ENCODE data around the gene PAK1.
"Not testable (repeated sequence)": the region's sequence is repeated elsewhere in the genome, so short reads cannot be mapped to it uniquely, and the experiment has no call there.

PAK1 gene

DNA sequence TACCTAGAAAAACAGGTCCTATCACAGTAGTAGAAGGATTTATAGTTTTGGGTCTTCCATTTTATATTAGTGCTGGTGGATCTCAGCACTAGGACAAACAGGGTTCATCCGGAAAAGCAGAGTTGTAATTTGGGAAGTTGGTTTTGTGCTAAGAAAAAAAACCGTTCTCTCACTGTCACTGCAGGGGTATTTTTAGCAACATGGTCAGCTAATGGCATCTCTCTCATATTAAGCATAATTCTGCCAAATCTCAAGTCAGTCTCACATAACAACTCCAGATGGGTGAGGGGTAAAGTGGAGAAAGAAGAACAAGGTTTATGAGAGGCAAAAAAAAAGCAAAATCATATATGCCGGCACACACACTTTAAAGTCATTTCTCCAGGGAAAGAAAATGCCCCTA, 120.8 kb downstream of the PAK1 start:
- DNase-seq, result no peak

DNA sequence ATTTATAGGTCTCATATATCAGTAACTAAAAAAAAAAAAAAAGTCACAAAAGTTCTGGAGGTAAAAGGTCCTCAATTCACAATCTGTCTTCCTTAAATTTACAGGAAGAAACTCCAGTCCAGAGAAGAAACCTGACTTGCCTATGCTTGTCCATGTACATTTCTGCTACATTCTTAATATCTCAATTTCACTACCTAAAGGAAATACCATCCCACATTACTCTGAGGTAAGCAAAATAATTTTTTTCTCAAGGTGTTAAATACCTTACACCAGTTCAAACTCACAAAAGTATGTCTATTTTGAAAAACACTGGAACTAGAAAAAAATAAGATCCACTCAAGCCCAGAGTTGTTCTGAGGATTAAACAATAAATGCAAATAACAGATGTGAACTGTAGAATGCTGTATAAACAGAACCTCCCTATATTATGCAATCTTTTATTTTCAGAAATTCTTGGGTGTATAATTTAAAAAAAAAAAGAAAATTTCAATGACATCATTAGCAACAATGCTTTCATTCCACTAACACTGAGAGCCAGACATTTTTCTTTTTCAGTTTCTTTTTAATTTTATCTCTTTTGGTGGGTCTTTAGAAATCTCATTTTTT, 122.5 kb downstream of the PAK1 start:
- no peak for DNase-seq

DNA sequence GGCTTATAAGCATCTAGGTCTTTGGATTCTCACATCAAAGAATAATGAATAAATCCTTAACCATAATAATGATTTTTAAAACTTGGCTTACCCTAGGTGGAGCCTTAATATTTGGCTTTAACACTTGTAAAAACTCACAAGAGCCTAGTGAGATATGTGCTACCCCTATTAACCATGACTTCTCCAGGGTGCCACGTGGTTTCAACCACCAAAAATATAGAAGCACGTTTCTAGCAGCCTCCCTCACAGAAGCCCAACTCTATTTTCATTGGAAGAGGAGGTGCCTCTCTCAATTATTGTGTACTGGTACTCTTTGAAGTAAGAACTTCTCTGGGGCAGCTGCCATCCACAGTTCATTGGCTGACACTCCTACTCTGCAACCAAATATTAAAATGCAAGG, 125.9 kb downstream of the PAK1 start:
- no peak for DNase-seq

DNA sequence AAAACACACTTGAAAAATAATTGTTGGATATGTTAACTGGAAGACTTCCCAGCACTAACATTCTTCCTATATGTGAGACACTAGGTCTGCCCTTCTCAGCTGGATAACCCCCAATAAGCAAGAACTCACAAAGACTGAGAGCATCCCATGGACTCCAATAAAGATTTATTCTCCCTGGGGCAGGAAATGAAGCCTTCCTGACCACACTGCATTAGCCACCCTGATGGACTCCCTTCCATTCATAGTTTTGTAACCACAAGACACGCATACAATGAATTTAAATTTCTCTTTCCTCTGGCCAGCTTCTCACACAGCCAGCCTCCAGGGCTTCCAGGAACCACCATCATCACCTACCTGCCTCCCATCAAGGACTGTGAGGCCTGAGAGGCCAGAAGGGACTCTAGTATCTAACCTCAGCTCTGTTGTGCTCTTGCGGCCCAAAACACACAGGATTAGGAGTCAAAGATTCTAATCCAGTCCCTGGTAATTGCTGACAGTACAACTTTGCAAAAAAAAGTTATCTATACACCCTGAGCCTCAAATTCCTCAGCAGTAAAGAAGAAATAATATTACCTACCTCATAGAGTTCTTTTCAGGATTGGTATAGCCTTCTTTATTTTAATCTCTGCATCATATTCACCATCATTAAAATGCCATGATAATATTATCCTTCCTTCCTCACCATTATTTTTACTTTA, 126.8 kb downstream of the PAK1 start:
- no peak for DNase-seq

DNA sequence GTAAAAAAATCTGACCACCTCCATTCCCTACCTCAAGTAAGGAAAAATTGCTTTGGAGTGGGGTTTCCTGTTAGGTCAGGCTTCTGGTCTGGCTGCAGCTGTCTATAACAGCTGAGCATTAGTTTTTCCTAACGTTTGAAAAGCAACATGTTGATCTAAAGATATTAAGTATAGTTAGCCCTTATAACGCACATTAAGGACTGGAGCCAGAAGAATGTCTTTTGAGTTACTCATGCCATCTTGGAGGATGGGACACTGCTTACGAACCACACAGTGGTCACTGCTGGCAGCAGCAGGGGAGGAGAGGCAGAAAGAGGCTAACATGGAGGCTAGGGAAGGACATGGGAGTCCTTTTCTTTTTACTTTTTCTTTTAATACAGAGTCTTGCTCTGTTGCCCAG, 128.3 kb downstream of the PAK1 start:
- DNase-seq, result no peak

DNA sequence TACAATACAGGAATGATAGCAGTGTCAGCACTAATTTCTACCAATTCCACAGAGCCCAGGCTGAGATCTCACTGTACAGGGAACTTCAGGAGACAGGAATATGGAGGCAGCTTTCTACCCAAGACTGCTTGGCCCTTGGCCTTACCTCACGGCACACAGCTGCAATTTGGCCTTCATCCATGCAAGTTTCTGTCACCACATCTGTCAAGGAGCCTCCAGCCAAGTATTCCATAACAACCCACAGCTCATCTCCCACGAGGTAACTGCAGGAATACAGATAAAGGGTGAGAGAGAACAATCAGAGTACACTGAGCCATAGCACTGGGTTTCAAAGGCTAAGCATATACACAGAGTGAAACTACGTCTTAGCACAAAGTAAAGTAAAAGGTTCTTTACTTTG, 133.4 kb downstream of the PAK1 start:
- DNase-seq, result no peak

DNA sequence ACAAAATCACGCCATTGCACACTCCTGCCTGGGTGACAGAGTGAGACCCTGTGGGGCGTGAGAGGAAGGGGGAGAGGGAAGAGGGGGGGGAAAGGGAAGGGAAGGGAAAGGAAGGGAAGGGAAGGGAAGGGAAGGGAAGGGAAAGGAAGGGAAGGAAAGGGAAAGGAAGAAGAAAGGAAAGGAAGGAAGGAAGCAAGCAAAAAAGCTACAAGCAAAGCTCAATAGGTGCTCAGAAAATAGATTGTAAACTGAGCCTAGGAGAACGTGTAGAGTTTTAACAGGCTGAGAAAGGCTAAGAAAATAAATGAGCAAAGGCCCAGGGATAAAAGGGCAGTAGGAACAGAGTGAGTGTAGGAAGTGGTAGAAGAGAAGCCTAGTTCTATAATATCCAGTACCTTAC, 141.6 kb downstream of the PAK1 start:
- no peak for DNase-seq

DNA sequence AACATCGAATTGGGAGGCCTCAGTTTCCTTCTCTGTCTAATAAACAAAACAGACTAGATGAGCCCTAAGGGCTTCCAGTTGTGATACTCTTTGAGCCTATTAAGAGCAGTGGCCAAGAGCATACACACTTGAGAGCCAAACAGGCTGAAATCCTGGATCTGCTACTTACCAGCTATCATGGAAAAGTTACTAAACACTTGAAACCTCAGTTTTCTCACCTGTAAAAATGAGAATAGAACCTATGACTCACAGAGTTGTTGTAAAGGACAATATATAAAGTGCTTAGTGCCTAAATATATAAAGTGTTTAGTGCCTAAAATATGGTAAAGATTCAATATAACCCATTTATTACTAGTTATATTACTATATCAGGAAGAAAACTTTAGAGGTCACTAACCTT, 148.7 kb downstream of the PAK1 start:
- DNase-seq, result no peak

DNA sequence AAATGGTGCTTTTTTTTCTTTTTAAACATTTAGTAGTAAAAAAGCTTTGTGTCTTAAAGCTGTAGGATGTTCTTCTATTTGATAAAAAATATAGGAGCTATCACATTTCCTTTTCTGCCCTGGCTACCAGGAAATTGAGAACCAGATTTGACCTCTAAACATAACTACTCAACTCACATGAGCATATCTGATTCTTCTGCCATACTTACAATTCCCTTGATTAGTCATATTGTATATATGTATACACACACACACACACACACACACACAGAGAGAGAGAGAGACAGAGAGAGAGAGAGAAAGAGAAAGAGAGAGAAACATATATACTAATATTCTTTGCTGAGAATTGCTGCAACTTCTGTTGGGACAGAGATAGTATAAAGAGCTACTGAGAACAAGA, 149.4 kb downstream of the PAK1 start:
- DNase-seq, result no peak

DNA sequence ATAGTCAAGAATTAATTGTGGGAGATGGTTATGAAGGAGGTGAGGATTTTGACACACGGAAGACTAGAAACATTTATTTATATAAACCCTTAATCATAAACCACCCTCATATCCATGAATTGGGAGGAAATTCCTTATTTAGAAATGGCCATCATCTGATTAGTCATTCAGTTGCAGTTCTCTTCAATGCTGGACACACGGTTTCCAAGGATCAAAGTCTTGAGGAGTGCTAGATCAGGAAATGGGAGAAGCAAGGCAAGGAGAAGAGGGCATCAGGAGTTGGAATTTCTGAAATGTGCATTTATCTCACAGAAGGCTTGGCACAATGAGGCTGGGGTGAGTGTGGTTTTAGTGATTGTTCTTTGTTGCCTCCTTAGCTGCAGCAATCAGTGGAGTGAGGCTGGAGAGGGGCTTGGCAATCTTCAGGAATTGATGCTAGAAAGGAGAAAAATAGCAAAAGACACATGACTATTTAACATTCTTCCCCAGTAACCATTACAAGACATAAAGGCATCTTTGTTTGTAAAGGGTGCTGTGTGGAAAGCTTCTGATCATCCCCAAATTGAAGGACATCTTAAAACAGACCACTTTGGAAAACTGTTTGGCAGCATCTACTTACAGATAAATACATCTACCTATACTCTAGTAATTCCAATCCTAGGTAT, 150.8 kb downstream of the PAK1 start:
- no peak for DNase-seq

DNA sequence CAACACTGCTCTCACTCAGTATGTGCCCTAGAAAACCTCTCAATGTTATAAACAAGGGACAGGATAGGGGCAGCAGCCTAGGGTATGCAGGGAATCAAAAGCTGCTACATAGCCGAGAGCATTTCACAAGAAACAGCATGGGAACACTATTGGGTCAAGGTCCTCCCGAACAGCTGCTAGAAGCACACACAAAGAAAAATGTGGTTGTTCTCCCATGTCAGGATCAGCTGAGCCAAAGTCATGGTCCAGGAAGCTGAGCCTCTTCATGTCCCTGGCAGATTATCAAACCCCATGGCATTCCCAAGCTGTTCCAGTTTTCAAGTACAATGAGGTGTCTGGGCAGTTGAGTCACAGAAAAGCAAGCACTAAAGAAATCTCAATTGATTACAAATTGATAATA, 151.4 kb downstream of the PAK1 start:
- peak; percentile 69 for DNase-seq

DNA sequence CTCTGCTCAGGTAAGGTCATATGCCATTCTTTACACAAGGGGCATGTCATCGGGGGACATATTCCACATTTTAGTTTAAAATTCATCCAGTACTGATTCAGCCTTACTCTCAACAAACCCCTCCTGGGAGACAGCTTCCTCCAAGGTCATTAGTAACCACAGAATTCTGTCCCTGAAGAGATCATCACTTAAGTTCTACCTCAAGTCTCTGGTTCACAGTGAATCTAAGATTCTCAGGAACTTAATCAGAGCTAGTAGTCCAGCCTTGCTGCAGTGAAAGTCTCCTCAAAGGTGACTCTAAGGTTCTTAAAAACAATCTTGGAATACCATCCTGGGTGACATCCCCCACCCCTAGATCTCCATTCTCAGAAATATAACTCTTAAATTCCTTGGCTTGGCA, 153.5 kb downstream of the PAK1 start:
- no peak for DNase-seq

DNA sequence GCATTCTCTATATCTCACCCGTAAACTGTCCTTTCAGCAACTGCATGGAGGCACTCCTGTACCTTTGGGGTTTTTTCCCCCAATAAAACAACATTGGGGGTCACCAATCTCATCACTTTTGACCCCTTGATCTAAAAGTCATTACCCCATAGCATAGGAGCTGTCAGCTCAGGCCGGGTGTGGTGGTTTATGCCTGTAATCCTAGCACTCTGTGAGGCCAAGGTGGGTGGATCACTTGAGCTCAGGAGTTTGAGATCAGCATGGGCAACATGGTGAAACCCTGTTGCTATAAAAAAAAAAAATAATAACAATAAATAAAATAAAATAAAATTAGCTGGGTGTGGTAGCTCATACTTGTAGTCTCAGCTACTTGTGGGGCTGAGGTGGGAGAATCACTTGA, 155.3 kb downstream of the PAK1 start:
- DNase-seq, result no peak

DNA sequence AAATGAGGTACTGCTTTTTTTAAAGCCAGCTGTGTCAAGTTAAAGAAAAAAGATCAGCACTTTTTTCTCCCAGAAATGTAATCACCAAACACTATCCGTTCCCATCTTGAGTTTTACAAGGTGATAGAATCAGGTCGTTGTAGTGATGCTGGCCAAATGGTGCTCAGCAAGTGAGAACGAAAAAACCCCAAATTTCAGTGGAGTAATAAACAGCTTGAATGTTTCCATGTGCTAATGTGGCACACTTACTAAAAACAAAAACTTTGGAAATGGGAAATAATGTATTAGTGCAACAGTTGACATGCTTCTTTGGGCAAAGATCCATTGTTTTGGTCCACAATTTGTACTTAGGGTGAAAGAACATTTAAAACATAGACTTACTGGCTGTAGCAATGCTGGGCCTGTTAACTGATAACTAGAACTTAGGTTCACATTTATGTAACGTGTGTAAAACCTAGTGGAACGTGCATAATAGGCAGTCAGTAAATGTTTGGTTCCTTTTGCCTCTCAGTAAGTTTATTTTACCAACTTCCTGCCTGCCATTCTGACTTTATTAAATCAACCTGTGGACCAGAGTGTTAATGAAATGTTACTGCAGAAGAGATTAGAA, 157.1 kb downstream of the PAK1 start:
- DNase-seq, result no peak

DNA sequence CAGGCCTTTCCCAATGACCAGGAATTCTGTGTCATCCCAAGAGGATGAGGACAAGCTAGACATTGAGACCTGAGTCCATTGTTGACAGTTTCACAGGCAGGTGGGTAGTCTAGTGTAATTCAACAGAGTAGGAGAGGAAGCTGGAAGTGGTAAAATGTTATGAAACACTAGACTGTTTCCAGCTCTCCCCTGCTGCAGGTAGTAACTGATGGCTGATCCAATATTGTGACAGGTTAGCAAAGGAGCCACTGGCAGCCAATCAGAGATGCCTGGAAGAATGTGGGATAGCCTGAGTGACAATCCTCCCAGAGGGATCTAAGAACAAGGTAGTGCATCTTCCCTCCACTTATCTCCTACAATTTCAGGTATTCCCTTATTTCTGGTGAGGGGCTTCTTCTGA, 161.8 kb downstream of the PAK1 start:
- DNase-seq, result no peak

DNA sequence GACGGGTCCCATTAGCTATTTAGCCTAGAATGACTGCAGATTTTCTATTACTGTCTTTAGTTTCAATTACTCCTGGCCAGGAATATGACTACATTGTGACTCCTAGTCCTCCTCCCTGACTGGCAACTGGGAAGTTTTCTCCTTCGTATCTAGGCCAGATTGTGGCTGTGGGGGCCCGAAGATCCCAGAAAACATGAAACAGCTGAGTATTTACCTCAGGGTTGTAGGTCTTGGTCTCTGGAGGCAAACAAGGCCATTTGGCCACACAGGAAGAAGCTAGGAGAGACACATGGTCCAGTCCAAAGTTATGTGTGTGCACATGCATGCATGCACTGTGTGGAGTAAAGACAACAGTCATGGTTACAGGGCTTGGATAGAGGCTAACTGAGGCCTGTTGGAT, 162.2 kb downstream of the PAK1 start:
- DNase-seq, result no peak

DNA sequence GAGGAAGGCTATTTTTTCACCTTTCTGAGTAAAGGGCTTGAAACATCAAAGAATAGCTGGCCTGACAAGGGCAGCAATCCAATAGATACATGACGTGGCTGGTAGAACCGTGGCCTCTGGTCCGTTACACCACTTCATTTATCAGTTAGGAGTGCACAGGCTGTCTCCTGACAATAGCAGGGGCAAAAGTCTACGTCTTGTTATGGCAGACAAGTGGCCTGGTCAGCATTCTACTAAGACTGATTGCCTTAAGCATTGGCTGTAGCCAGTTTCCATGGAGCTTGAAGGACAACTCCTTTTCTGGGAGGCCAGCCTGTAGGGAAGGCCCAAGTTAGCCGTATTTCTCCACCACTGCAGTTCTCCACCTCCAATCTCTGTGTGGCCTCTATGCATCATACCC, 163.2 kb downstream of the PAK1 start:
- DNase-seq, result no peak

DNA sequence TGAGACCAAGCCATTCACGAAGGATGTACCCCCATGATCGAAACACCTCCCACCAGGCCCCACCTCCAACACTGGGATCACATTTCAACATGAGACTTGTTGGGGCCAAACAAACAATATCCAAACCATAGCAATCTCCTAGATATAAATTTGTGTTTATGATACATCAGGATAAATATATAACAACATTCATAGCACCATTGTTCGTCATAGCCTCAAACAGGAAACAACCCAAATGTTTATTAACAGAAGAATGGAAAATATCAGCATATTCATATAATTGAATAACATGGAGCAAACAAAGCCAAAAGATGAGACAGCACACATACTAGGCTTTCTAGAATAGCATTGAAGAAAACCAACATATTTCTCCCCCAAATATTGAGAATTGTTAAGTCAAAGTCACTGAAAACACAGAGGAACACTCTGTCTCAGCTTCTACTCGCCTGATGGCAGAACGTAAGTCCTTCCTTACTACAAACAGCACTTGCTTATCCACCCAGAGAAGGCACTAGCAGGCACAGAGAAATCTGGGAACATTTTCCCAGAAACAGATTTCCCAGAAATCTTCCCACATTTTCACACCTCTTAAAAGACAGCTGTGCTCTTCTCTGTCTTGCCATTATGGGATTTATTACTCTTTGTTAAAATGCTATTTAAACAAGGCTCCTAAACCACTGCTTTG, 164.4 kb downstream of the PAK1 start:
- no peak for DNase-seq

DNA sequence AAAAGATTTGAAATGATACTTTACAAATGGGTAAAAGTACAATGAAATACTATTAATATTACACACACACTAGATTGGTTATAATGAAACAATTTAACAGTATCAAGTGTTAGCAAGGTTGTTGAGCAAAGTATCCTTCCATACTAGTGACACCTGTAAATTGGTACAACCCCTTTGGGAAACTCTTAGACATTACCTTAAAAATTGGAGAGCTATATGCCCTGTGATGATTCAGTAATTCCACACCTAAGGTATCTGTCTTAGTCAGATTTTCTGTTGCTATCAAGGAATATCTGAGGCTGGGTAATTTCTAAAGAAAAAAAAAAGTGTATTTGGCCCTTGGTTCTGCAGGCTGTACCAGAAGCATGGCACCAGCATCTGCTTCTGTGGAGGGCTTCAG, 165.1 kb downstream of the PAK1 start:
- DNase-seq, result no peak

DNA sequence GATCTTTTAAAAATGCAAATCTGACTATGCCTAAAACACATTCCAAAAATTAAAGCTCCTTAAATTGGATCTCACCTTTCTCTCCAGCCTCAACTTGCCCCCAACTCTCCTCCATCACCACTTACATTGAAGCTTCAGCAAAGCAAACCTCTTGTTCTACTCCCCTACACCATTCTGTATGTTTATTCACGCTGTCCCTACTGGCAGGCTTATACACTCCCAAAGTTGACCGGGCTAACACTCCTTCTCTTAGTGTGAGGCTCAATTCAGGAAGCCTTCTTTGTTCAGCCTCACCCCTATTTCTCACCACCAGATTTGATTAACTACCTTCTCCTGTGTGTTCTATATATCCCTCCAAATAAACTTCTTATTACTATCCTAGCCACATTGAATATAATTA, 170.6 kb downstream of the PAK1 start:
- no peak for DNase-seq

DNA sequence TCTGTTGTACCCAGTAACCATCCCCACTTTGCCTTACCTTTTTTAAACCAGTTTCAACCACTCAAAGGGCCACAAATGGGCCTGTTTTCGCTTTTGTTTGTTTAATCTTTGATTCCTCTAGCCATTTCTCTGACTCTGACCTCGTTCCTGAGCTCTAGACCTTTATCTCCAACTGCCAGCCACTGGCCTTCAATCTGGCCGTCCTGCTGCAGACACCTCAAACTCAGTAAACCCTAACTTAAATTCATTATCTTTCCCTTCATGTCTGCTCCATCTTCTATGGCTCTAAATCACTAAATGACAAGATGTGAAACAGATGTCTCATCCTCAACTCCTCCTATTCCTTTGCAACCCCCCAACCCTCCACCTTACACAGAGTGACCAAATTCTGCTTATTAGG, 171.1 kb downstream of the PAK1 start:
- no peak for DNase-seq

DNA sequence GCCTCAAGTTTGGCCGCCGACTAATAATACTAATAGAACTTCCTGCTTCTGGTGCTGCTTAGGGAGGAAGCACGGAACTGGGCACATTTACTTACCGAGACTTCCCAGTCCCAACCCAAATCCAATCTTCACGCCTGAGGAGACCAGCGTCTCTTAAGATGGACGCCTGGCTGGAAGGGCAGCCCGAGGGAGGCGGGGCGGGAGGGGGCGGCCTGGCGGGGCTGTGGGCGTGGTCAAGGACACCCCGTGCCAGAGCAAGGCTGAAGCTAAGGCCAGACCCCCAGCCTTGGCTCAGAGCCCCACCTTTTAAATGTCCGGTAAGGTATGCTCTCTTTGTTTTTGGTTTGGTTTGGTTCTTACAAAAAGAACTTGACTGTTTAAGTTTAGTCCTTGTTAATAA, 172.4 kb downstream of the PAK1 start, which contains the start of gene GDPD4:
Gene GDPD4, minus strand, starts transcription at position 177 of the 400 bp plus-strand sequence. CDS start 16,549 bp downstream, outside the sequence.
- DNase-seq, result no peak

DNA sequence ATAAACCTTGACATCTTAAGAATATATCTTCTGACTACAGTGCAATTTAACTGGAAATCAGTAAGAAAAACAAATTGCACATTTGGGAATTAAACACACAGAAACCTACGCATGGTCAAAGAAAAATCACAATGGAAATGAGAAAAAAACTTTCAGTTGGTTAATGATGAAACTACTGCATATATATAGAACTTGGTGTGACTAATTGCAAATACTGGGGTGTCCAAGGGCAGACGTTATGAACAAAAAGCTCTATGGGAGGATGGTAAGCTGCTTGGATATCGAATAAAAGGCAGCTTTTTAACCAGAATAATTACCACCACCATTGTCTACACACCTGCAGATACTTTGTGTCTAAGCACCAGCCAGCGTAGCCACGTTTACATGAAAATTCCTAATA, 173.2 kb downstream of the PAK1 start:
- no peak for DNase-seq

DNA sequence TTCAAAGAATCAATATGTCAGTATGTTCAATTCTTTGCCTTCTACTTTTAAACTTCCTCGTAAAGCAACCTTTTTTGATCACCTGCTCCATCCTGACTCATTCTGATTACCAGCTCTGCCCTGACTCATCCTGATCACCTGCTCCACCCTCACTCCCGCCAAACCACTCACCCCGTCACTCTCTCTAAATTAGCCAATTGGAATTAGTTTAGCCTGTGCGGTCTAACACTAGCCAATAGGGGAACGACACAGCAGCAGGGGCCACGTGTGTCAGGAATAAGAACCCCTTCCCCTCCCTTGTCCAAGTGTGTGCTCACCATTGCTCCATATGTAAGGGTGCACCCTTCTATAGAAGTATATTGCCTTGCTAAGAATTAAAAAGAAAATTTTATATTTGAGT, 173.9 kb downstream of the PAK1 start:
- not testable (repeated sequence) for DNase-seq
